Stimulated activated effector memory CD8-positive, alpha-beta T cell treated with anti-CD3 and anti-CD28 coated beads, Interleukin-12 subunit alpha, Interleukin-12 subunit beta, amount 100 ng/mL, for 72 hours (primary cell): ENCODE measurements around the gene TULP3.

Experiments used
- ATAC-seq: fragments of 150-1000 bp; cut with Tn5 transposase; 2 replicates; pipeline ENCODE4 v1.10.0; 2021
- DNase-seq, 2 donors: peaks; one replicate each; pipeline ENCODE4 v3.0.0; 2021 to 2022; ENCODE audit warnings: low spot score in 2 of 2
- H3K27ac Mint-ChIP-seq: one replicate; pipeline ENCODE4 v1.8.0; 2022; ENCODE audit warnings: mild to moderate bottlenecking, mixed read lengths
- H3K36me3 Mint-ChIP-seq: one replicate; pipeline ENCODE4 v1.8.0; 2022; ENCODE audit warnings: mild to moderate bottlenecking, mixed read lengths
- H3K4me1 Mint-ChIP-seq: one replicate; pipeline ENCODE4 v1.8.0; 2022; ENCODE audit warnings: mixed read lengths
- H3K4me3 Mint-ChIP-seq: one replicate; pipeline ENCODE4 v1.8.0; 2022; ENCODE audit warnings: mild to moderate bottlenecking, mixed read lengths
- H3K9me3 Mint-ChIP-seq: one replicate; pipeline ENCODE4 v1.8.0; 2022; ENCODE audit warnings: mixed read lengths

The TULP3 gene

GRCh38 chr12:2934371-2934770, 43.7 kb downstream of the TULP3 start:
- H3K36me3 Mint-ChIP-seq: peaks cover 75% of the 10 kb centered on the region
- DNase-seq (no peak), ATAC-seq (no peak)
- no peak overlapping the region for H3K27ac Mint-ChIP-seq
- H3K9me3 Mint-ChIP-seq: no peaks in the 10 kb centered on the region
- no peak overlapping the region for H3K4me3 Mint-ChIP-seq
- H3K4me1 Mint-ChIP-seq: no peaks in the 10 kb centered on the region

- no peaks in the 10 kb centered on the region for H3K9me3 Mint-ChIP-seq
- no peak overlapping the region for H3K27ac Mint-ChIP-seq
- DNase-seq (no peak), ATAC-seq (no peak)
- no peaks in the 10 kb centered on the region for H3K4me1 Mint-ChIP-seq
- no peak overlapping the region for H3K4me3 Mint-ChIP-seq
- H3K36me3 Mint-ChIP-seq: peaks cover 65% of the 10 kb centered on the region
These were observed 45.6 kb downstream of the TULP3 start for GRCh38 chr12:2936301-2936700.

GRCh38 chr12:2937500-2937899, 46.8 kb downstream of the TULP3 start:
- Mint-ChIP-seq H3K36me3 (peaks cover 56% of the 10 kb centered on the region), H3K4me1 (no peaks in the 10 kb centered on the region), H3K4me3 (no peak overlapping the region)

GRCh38 chr12:2939191-2939590, 48.5 kb downstream of the TULP3 start:
- ATAC-seq: no peak
- H3K27ac Mint-ChIP-seq: no peak overlapping the region
- H3K9me3 Mint-ChIP-seq: no peaks in the 10 kb centered on the region
- H3K36me3 Mint-ChIP-seq: peaks cover 39% of the 10 kb centered on the region
- no peaks in the 10 kb centered on the region for H3K4me1 Mint-ChIP-seq
- DNase-seq: no peak
- no peak overlapping the region for H3K4me3 Mint-ChIP-seq

More at GRCh38 chr12:2937500-2937899, 46.8 kb downstream of the TULP3 start:
- no peak overlapping the region for H3K27ac Mint-ChIP-seq
- DNase-seq (no peak), ATAC-seq (no peak)
- no peaks in the 10 kb centered on the region for H3K9me3 Mint-ChIP-seq

GRCh38 chr12:2940564-2940963, 49.9 kb downstream of the TULP3 start:
- no peak overlapping the region for H3K4me3 Mint-ChIP-seq
- H3K4me1 Mint-ChIP-seq: no peaks in the 10 kb centered on the region
- no peak for DNase-seq
- H3K27ac Mint-ChIP-seq: peak overlapping the region; percentile 60
- no peaks in the 10 kb centered on the region for H3K9me3 Mint-ChIP-seq
- H3K36me3 Mint-ChIP-seq: peaks cover 27% of the 10 kb centered on the region
- no peak for ATAC-seq

GRCh38 chr12:2941524-2941923, 50.8 kb downstream of the TULP3 start:
- Mint-ChIP-seq H3K4me1 (no peaks in the 10 kb centered on the region), H3K4me3 (no peak overlapping the region), H3K27ac (no peak overlapping the region), H3K9me3 (no peaks in the 10 kb centered on the region), H3K36me3 (peaks cover 27% of the 10 kb centered on the region)
- no peak for DNase-seq
- ATAC-seq: no peak

GRCh38 chr12:2944401-2945047, 53.8 kb downstream of the TULP3 start:
- Mint-ChIP-seq H3K4me1 (no peaks in the 10 kb centered on the region), H3K9me3 (no peaks in the 10 kb centered on the region), H3K4me3 (no peak overlapping the region), H3K27ac (no peak overlapping the region), H3K36me3 (peaks cover 6% of the 10 kb centered on the region)
- DNase-seq: peak; percentile 50 to 77
- peak; percentile 74 for ATAC-seq

- DNase-seq (no peak), ATAC-seq (no peak)
- Mint-ChIP-seq H3K36me3 (no peaks in the 10 kb centered on the region), H3K4me3 (no peak overlapping the region), H3K27ac (no peak overlapping the region), H3K4me1 (no peaks in the 10 kb centered on the region), H3K9me3 (no peaks in the 10 kb centered on the region)
These were observed 58.7 kb downstream of the TULP3 start for GRCh38 chr12:2949411-2949810.

GRCh38 chr12:2955888-2956287, 65.2 kb downstream of the TULP3 start:
- H3K9me3 Mint-ChIP-seq: no peaks in the 10 kb centered on the region

GRCh38 chr12:2957816-2958431, 67.2 kb downstream of the TULP3 start:
- Mint-ChIP-seq H3K27ac (no peak overlapping the region), H3K4me3 (peak overlapping the region; percentile 74), H3K9me3 (no peaks in the 10 kb centered on the region), H3K36me3 (no peaks in the 10 kb centered on the region), H3K4me1 (peaks cover 16% of the 10 kb centered on the region)
- DNase-seq: no peak
- ATAC-seq: no peak

More at GRCh38 chr12:2955888-2956287, 65.2 kb downstream of the TULP3 start:
- peaks cover 14% of the 10 kb centered on the region for H3K4me1 Mint-ChIP-seq
- no peak overlapping the region for H3K4me3 Mint-ChIP-seq
- no peaks in the 10 kb centered on the region for H3K36me3 Mint-ChIP-seq
- no peak overlapping the region for H3K27ac Mint-ChIP-seq
- DNase-seq: no peak
- no peak for ATAC-seq

GRCh38 chr12:2958432-2959191, 67.9 kb downstream of the TULP3 start:
- Mint-ChIP-seq H3K4me3 (peak overlapping the region; percentile 74), H3K27ac (no peak overlapping the region), H3K36me3 (no peaks in the 10 kb centered on the region), H3K4me1 (peaks cover 16% of the 10 kb centered on the region), H3K9me3 (no peaks in the 10 kb centered on the region)
- no peak for DNase-seq
- ATAC-seq: peak; percentile 23

- no peak for DNase-seq
- Mint-ChIP-seq H3K4me3 (peak within 1 kb of the TSS; percentile 74), H3K4me1 (peaks cover 16% of the 10 kb centered on the region), H3K9me3 (no peaks in the 10 kb centered on the region), H3K27ac (peak within 1 kb of the TSS; percentile 5), H3K36me3 (no peaks in the 10 kb centered on the region)
- peak; percentile 49 for ATAC-seq
These were observed 68.5 kb downstream of the TULP3 start, which contains the start of gene TEAD4 for GRCh38 chr12:2959192-2959504. Gene TEAD4, plus strand, starts transcription at chr12:2959397.

- peak overlapping the region; percentile 5 for H3K27ac Mint-ChIP-seq
- ATAC-seq (peak; percentile 56), DNase-seq (no peak)
- H3K9me3 Mint-ChIP-seq: no peaks in the 10 kb centered on the region
- H3K4me3 Mint-ChIP-seq: peak overlapping the region; percentile 74
- peaks cover 16% of the 10 kb centered on the region for H3K4me1 Mint-ChIP-seq
- H3K36me3 Mint-ChIP-seq: no peaks in the 10 kb centered on the region
These were observed 69.1 kb downstream of the TULP3 start for GRCh38 chr12:2959505-2960389.

GRCh38 chr12:2960390-2960956, 69.8 kb downstream of the TULP3 start:
- H3K4me1 Mint-ChIP-seq: peaks cover 16% of the 10 kb centered on the region
- ATAC-seq (peak; percentile 72), DNase-seq (no peak)
- peak overlapping the region; percentile 74 for H3K4me3 Mint-ChIP-seq
- no peaks in the 10 kb centered on the region for H3K9me3 Mint-ChIP-seq
- no peaks in the 10 kb centered on the region for H3K36me3 Mint-ChIP-seq
- H3K27ac Mint-ChIP-seq: peak overlapping the region; percentile 5
